Non-pigmented ciliary epithelial cell (primary cell): Measurements from ENCODE around the gene SHC2.
"Not testable (repeated sequence)": the region's sequence is repeated elsewhere in the genome, so short reads cannot be mapped to it uniquely, and the experiment has no call there.

ENCODE experiments used
- DNase-seq: peaks from one replicate; pipeline ENCODE4 v3.0.0-alpha.2; 2010; ENCODE audit warnings: low read depth

The SHC2 gene

DNA sequence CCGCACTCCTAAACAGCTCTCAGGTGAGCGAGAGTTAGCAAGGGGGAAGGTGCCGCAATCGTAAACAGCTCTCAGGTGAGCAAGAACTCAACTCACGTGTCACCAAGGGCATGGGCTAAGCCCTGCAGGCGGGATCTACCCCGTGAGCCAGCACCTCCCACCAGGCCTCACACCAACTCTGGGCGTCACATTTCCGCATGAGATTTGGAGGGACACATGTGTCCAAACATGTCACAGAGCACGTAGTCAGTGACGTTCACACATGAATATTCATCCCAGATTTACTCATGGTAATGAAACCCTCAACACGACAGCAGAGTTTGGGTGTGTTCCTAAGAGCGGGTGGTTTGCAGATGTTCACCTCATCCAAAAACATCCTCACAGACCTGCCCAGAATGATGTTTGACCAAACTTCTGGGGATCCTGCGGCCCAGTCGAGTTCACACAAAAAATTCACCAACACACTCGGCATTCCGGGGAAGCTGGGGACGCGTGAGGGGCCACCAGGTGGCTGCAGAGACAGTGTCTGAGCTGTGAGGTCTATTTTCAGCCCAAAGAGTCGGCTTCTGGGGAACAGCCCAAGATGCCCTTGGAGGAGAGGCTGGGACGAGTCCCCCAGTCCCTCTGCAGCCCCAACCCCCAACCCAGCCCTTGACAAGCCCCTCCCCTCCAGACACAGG lies 71.4 kb downstream of the SHC2 start:
- DNase-seq = no peak

DNA sequence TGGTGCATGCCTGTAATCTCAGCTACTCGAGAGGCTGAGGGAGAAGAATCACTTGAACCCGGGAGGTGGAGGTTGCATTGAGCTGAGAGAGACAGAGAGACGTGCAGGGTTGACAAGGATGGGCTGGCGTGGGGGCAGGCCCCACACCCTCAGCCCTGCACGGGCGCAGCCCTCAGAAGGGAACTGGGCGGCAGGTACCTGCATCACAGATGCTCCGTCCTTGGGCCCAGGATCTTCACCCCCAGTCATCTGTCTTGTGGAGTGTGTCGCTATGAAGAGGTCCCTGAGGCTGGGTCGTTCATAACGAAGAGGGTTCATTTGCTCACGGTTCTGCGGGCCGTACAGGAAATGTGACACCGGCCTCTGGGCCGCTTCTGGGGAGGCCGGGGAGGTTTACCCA lies 72.1 kb downstream of the SHC2 start:
- no peak for DNase-seq

DNA sequence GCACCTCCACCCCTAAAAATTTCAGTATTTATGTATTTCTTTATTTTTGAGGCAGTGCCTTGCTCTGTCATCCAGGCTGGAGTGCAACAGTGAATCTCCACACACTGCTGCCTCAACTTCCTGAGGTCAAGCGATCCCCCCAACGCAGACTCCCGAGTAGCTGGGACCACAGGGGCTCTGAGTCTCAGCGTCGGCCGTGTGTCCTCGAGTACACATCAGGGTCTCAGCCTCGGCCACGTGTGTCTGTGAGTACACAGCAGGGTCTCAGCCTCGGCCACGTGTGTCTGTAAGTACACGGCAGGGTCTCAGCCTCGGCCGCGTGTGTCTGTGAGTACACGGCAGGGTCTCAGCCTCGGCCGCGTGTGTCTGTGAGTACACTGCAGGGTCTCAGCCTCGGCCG lies 73.1 kb downstream of the SHC2 start:
- DNase-seq = no peak

GRCh38 chr19:386632-387301 lies 74.1 kb downstream of the SHC2 start:
- not testable (repeated sequence) for DNase-seq

DNA sequence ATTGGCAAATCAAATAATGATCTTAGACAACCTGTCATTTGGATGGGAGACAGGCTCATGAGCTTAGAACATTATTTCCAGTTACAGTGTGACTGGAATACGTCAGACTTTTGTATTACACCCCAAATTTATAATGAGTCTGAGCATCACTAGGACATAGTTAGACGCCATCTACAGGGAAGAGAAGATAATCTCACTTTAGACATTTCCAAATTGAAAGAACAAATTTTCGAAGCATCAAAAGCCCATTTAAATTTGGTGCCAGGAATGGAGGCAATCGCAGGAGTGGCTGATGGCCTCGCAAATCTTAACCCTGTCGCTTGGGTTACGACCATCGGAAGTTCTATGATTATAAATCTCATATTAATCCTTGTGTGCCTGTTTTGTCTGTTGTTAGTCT lies 74.6 kb downstream of the SHC2 start:
- DNase-seq = not testable (repeated sequence)

GRCh38 chr19:384799-385169 lies 76.0 kb downstream of the SHC2 start:
- DNase-seq = no peak

DNA sequence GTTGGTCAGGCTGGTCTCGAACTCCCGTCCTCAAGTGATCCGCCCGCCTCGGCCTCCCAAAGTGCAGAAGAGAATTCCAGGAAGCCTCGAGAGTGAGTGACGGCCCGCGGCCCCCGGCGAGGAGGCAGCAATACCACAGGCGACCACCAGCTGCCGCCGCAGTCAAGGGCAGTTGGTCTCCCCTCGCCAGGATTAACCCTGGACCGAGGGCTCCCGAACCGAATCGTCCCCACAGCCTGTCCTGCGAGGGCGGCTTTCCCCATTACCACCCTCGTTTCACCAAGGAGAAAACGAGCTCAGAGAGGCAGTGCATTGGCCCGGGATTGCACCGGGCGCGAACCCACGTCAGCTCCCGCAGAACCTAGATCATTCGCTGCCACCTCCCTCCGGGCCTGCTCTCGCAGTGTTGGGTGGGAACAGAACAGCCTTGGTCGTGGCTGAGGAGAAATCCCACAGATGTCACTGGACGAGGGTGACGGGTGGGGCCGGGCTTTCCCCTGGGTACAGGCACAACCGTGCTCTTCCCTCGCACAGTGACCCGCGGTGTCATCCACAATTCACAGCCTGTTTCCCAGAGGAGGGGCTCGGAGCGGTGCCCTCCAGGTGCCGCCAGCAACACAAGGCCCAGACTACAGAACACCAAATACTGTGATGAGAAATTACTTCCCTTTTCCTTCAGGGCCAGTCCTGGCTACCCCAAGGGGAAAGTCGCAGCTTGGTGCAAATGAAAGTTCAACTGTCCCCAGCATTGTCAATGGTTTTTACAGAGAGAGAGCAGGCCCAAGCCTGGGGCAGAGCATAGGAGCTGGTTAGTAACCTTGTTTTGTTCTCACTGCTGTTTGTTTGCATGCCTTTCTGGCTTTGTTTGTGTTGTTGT lies 76.7 kb downstream of the SHC2 start:
- no peak for DNase-seq

GRCh38 chr19:383040-383439 lies 77.8 kb downstream of the SHC2 start:
- DNase-seq = no peak

GRCh38 chr19:382578-382977 lies 78.3 kb downstream of the SHC2 start:
- peak; percentile 53 for DNase-seq

DNA sequence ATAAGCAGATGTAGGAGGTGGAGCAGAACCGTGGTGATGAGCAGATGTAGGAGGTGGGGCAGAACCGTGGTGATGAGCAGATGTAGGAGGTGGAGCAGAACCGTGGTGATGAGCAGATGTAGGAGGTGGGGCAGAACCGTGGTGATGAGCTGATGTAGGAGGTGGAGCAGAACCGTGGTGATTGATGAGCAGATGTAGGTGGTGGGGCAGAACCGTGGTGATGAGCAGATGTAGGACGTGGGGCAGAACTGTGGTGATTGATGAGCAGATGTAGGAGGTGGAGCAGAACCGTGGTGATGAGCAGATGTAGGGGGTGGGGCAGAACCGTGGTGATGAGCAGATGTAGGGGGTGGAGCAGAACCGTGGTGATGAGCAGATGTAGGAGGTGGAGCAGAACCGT lies 78.9 kb downstream of the SHC2 start:
- not testable (repeated sequence) for DNase-seq

DNA sequence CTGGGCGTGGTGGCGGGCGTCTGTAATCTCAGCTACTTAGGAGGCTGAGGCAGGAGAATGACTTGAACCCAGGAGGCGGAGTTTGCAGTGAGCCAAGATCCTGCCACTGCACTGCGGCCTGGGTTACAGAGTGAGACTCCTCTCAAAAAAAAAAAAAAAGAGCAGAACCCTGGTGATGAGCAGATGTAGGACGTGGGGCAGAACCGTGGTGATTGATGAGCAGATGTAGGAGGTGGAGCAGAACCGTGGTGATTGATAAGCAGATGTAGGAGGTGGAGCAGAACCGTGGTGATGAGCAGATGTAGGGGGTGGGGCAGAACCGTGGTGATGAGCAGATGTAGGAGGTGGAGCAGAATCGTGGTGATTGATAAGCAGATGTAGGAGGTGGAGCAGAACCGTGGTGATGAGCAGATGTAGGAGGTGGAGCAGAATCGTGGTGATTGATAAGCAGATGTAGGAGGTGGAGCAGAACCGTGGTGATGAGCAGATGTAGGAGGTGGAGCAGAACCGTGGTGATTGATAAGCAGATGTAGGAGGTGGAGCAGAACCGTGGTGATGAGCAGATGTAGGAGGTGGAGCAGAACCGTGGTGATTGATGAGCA lies 80.1 kb downstream of the SHC2 start:
- not testable (repeated sequence) for DNase-seq

DNA sequence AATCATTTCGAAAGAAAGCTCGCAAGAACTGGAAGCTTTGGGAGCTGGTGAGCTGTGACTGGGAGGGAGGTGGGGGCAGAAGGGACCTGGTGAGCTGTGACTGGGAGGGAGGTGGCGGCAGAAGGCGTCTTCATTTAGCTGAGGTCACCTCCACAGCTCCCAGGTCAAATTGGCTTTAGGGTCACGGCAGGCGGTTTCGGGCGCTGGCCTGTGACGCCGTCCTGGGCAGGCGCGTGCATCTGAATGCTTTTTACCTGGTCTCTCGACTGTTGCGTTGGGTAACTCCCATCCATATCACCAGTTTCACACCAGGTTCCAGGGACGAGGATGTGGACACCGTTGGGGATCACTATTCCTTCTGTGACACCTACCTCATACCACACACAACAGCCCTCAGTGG lies 81.0 kb downstream of the SHC2 start:
- DNase-seq = no peak

DNA sequence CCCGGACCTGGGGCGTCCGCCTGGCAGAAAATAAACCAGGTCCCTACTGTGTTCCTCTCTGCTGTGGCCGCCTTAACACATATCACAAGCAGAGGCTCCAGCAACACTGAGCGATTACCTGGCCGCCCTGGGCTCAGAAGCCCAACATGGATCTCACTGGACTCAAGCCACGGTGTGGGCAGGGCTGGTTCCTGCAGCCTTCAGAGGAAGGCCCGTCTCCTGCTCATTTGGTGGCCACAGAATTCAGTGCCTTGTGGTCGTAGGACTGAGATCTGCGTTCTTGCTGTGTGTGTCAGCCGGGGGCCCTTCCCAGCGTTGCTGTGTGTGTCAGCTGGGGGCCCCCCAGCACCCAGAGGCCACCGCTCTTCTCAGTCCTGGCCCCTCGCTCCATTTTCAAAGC lies 82.1 kb downstream of the SHC2 start:
- no peak for DNase-seq

DNA sequence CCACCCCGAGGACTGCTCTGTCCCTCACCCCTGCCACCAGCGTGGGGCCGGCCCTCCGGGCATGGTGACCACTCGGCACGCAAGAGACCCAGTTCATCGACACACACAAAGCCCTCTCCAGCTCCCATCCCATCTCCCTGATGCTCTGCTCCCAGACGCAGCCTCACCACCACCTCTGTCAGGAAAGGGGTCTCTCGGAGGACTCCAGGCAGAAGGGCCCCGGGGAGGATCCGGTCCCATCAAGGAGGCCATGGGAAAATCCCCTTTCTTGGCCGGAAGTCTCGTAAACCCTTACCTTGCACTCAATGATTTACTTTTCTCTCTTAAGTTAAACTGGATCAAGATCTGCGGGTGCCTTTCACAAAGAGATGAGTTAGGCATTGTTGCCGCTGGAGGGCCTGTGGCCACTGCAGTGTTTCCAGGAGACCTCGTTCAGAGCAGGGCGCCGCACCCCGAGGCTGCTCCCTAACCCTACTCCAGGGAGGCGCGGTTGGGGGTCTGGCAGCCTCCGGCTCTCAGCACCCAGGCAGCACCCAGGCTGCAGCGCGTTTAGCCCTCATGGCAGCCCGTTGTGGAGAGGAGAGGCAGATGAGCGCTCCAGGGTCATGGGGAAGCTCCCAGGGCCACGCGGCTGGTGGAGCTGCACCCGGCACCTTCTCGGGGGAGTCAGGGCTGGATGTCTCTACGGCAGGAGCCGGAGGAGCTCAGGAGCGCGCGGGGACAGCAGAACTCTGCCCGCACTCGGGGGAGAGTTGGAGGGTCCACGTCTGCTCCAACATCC lies 82.8 kb downstream of the SHC2 start:
- no peak for DNase-seq

- DNase-seq = no peak
Measured at GRCh38 chr19:376111-376470, 84.7 kb downstream of the SHC2 start.

DNA sequence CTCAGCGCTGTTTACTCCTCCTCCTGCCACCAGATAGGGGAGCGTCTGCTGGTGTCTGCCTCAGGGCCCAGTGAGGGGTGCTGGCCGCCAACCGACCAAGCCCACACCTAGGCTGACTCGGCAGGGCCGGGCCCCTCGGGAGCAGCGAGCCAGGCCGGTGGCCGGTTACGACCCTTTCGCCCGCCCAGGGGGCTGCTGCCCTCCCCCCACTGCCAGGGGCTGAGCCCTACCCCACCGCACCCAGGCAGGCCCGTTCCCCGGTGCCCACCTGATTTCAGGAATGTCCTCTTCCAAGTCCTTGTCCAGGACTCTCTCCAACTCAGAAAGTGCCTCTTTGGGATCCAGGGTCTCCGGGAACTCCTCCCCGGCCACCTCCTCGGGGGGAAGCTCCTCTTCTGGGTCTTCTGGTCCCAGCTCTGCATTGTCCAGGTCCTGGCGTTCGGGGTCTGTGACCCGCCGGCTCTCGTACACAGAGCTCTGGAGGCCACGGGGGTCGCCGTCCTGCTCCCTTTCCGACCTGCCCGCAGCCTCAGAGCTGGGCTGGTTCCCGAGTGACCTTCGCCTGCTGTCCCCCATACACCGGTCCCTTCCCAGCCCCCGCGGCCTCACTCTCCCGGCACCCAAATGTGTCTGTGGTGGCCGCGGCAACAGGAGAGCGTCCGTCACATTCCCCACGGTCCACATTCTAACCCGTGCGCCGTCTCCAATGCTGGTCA lies 85.3 kb downstream of the SHC2 start:
- no peak for DNase-seq

GRCh38 chr19:374886-375235 lies 86.0 kb downstream of the SHC2 start:
- DNase-seq = no peak

DNA sequence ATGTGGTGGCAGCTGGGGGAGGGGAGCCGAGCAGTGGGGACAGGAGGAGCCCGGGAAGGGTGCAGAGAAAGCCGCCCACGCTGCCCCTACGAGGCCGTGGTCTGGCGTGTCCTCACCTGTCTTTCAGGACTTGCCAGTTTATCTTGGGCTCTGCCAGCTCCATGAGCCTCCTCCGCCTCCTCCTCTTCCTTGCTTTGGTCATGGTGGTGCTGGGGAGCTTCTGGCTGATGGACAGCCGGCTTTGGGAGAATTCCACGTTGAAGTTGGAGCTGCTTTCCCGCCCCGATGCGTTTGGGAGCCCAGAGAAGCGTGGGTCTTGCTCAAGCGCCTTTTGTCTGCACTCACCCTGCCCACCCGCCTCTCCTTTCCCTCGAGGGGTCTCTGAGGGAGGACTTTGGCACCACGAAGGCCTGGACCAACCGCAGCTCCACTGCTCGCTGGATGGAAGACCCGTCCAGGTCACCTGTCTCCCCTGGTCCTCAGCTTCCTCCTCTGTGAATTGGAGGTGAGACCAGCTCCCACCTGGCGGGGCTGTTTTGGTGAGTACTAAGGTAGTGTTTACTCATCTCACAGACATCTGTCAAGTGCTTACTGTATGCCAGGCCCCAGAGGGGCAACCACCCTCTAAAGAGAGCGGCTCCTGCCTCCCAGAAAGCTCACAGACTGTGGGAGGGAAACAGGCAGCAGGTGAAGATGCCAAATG lies 86.5 kb downstream of the SHC2 start:
- no peak for DNase-seq

DNA sequence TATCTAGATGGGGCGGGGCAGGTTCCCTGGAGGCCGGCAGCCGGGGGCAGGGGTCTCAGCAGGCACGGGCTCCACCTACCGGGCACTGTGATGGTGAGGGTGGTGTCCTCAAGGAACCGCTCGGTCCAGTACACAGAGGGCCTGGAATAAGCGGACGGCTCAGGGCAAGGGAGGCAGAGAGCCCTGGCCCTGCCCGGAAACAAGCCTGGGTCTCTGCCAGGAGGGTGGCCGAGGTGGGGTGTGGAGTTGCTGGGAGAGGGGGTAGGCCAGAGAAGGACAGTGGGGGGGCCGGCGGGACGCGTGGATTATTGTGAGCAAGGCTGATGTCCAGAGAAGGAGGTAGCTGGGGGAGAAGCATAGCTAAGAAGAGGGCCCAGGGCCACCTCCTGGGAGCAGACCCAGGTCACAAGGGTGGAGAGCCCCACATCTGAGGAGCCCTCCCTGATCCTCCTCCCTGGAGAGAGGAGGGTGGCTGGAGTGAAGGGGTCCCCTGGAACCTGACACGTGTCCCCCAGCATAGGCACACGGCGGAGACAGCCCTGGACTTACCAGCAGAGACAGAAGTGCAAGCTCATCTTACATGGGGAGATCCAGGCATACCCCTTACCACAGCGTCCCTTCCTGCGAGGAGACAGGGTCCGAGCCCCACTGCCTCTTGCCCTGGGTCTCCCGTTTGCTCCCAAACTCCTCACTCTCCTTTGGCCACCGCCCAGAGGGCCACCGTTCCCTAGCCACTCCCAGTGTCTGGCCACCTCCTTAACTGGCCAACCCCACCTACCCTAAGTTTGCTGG lies 87.2 kb downstream of the SHC2 start:
- no peak for DNase-seq
